ENCODE results near the gene ZCCHC9. TPM values are rescaled to one million over a fixed set of nuclear protein-coding genes. Genes with fewer than 3 reads are reported as not detected.

ZCCHC9 gene
- total and polyA plus RNA-seq, 8 donors, result 21.3 to 43.1 (median 40.3) TPM

DNA sequence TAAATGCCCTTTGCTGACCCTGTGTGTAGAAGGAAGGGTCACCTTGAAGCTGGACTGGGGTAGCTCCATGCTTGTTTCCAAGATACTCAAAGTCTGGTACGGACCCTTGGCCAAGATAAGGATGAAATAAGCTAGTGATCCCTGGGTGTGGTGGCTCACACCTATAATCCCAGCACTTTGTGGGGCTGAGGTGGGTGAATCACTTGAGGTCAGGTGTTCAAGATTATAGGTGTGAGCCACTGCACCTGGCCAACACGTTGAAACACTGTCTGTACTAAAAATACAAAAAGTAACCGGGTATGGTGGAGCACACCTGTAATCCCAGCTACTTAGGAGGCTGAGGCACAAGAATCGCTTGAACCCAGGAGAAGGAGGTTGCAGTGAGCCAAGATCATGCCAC lies 59.3 kb downstream of the ZCCHC9 start:
- Histone ChIP-seq H3K27ac (no peak overlapping the region), H3K4me1 (no peaks in the 10 kb centered on the region), H3K27me3 (no peaks in the 10 kb centered on the region), H3K4me3 (no peak overlapping the region), H3K9me3 (no peaks in the 10 kb centered on the region), H3K36me3 (no peaks in the 10 kb centered on the region)
- TF ChIP-seq, protein P1, sequence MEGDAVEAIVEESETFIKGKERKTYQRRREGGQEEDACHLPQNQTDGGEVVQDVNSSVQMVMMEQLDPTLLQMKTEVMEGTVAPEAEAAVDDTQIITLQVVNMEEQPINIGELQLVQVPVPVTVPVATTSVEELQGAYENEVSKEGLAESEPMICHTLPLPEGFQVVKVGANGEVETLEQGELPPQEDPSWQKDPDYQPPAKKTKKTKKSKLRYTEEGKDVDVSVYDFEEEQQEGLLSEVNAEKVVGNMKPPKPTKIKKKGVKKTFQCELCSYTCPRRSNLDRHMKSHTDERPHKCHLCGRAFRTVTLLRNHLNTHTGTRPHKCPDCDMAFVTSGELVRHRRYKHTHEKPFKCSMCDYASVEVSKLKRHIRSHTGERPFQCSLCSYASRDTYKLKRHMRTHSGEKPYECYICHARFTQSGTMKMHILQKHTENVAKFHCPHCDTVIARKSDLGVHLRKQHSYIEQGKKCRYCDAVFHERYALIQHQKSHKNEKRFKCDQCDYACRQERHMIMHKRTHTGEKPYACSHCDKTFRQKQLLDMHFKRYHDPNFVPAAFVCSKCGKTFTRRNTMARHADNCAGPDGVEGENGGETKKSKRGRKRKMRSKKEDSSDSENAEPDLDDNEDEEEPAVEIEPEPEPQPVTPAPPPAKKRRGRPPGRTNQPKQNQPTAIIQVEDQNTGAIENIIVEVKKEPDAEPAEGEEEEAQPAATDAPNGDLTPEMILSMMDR (IDR thresholded peaks at IDR 0.05), result no peak
- ATAC-seq, result no peak
- intact Hi-C loops (cut with DNase I), result no loop called here
- no peak for DNase-seq

DNA sequence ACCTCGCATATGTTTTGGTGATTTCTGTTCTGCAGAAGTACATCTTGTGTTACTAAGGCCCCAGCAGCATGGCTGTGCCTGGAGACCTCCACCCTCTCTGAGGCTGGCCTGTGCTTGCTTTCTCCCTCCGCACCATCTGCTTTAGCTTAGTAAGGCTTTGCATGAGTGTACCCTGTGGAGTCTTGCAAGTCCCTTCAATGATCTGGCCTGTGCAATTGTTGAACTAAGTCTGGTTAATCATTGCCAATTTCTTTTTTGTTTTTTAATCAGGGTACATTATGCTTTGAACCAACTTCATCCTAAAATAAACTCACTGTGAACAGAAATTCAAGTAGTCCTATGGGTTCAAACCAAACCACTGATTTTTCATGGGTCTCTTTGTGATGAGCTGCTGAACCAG lies 60.2 kb downstream of the ZCCHC9 start:
- Histone ChIP-seq H3K4me3 (no peak overlapping the region), H3K4me1 (no peaks in the 10 kb centered on the region), H3K27ac (no peak overlapping the region), H3K36me3 (no peaks in the 10 kb centered on the region), H3K27me3 (no peaks in the 10 kb centered on the region), H3K9me3 (no peaks in the 10 kb centered on the region)
- DNase-seq, result no peak
- intact Hi-C loops (cut with DNase I), result no loop called here
- no peak for ATAC-seq
- TF ChIP-seq, protein P1 (IDR thresholded peaks at IDR 0.05), result no peak

Other genes starting within 250 kb of the ZCCHC9 start
- gene CKMT2, start 68.3 kb upstream of the ZCCHC9 start, total RNA-seq, result 1 to 10 TPM; 1.5 to 1.7 TPM
- 1 to 10 TPM; 3.3 to 6.0 (median 5.2) TPM for gene CKMT2, start 68.3 kb upstream of the ZCCHC9 start, polyA plus RNA-seq (ENCODE audit: insufficient read length in 6 of 6)
- not detected for gene ACOT12, start 92.5 kb downstream of the ZCCHC9 start, total RNA-seq
- gene ACOT12, start 92.5 kb downstream of the ZCCHC9 start, polyA plus RNA-seq (ENCODE audit: insufficient read length in 6 of 6), result under 1 TPM; 0.15 to 0.77 (median 0.34) TPM

Data from left lung (tissue), 10 donors.